HS-5 (cell line): ENCODE data around the gene LRTM1.
A peak's percentile ranks its signal among the peaks of the same experiment; 100 is the strongest.

Source experiments
- DNase-seq: peaks from one replicate; pipeline ENCODE4 v3.0.0-alpha.2; 2012; ENCODE audit warnings: low read depth

The LRTM1 gene

DNA sequence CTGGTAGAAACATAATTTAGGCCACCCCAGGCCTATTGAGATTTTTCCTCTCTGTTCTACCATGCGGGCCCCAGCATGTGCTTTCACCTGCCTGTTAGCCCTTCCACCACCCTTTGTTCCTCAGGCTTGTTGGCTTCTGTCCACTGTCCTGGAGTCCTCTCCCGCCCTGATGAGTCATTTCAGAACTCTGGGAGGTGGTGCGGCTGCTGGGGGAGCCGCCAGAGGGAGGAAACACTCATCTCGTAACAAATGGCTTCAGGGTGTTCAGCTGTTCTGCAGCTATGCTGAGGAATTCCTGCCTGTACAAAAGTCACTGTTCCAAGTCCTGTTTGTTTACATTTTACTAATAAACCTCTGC, 36.3 kb downstream of the LRTM1 start:
- DNase-seq = peak; percentile 76

- no peak for DNase-seq
Measured at GRCh38 chr3:54889731-54890130, 38.1 kb downstream of the LRTM1 start.

DNA sequence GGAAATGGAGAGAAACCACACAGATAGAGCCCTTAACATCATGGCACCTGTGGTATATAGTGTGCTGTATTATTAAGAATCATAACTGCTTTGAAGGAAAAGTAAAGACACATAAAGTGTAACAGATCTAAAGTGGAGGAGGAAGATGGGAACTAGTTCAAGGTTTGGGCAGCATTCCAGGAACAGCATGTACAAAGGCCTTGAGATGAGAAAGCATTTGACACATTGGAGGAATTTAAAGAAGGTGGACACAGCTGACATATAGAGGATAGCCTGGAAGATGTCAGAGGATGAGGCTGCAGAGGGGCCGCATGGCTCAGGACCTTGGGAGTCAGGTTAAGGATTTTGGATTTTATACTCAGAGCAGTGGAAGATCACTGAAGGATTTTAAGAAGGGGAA, 39.0 kb downstream of the LRTM1 start:
- DNase-seq = no peak

- DNase-seq = no peak
Measured at GRCh38 chr3:54888162-54888561, 39.7 kb downstream of the LRTM1 start.

GRCh38 chr3:54882129-54882833, 45.6 kb downstream of the LRTM1 start:
- peak; percentile 71 for DNase-seq

DNA sequence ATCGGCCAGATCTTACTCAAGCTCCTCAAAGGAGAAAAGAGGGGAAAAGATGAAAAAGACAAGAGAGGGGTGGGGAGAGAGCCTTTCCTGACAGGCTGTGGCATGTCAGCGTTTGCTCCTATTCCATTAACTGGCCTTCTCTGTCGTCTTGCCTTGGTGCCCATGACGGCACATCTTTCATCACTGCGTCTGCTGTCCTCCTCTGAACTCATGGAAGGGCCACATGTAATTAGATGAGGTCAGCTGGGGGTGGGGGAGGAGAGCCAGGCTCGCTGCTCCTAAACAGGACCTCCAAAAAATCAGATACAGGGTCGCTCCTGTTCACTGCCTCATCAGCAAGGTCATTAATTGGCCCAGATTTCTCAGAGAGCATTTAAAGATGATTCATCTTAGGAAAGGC, 49.7 kb downstream of the LRTM1 start:
- no peak for DNase-seq

GRCh38 chr3:54877730-54878129, 50.1 kb downstream of the LRTM1 start:
- DNase-seq = no peak

DNA sequence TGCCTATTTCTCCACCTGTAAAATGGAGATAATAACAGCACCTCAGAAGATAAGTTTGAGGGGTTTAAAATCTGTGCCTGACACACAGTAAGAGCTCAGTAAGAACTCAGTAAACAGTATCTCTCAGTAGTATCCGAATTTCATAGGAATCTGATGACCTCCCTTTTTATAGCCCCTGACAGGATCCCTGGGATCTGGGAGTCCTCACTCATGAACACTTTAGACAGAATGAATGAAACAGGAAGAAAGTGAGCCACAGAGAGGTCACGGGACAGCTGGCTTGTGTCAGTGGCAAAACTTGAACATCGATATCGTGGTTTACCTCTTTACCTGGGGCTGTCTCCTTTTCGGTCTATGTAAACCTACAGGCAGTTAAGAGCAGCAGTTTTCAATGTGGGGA, 51.2 kb downstream of the LRTM1 start:
- DNase-seq = no peak

- DNase-seq = no peak
Measured at GRCh38 chr3:54875596-54876268, 52.1 kb downstream of the LRTM1 start.

GRCh38 chr3:54874816-54875556, 52.9 kb downstream of the LRTM1 start:
- DNase-seq = no peak

DNA sequence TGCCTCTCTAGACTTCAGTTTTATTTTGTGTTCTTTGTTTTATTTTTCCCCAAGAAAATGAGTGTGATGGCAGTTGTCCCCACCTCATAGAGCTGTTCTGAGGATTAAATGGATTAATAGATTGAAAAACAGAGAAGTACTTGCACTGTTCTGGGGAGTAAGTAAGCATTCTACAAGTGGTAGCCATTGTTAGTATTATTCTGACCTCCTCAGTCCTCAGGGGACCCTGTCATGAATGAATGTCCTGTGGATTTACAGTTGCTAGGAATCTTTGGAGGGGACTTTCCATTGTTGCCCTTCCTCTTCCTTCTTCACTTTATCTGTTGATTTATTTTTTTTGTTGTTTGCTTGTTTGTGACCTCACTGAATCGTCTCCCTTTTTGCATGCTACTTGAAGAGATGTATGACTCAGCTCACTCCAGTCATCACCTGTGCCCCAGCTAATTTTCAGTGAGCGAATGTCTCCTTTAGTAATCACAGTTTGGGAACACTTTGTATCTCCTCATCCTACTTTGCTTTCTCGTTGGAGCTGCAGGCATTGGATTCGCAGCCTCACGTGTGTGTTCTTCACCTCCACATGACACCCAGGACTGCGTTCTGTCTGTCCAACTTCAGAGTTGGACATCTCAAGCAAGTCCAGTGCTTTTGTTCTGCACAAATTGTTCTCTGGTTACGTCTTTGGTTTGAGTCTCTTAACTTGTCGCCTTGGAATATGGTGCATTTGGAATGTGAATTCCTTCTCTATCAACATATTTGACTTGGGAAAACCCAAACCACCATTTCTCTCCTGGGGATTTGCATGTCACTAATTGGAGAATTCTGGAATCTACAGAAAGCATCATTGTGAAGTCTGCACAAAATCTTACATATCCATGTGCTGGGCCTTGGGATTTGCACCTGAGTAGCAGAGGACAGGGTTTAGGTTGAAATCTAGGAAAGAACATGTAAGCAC, 54.5 kb downstream of the LRTM1 start:
- no peak for DNase-seq

DNA sequence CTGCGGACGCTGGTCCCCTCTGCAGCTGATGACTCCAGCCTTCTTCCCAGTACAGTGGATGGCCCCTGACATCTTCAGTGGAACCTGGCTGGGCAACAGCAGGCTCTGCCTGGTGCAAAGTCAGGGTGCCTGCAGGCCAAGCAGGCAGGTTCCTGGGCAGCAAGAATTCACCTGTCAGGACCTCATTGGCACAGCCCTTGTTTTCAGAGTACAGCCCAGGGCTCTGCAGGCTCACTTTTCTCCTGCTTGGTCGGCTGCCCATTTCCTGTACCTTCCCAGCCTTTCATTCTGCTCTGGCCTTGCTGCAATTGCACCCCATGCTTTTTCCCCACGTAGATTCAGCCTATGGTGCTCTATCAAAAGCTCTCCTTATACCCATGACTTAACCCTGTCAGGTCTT, 56.0 kb downstream of the LRTM1 start:
- no peak for DNase-seq

DNA sequence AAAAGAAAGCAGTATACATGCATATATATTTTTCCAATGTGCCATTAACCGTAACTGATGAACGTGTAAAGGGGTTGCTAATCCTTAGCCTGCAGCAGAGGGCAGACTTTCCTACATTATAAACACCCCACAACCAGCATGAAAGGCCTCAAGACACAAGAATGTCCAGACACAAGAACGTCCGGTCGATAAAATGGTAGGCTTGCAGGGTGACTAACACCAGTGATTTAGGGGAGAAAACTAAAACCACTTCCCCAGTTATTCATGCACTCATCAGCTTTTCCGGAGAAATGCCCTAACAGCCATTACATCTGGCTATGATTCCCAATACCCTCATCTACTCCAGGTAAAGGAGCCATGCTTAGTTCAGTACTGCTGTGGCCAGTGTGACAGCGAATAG, 57.4 kb downstream of the LRTM1 start:
- DNase-seq = peak; percentile 92
